Endothelial cell of umbilical vein (primary cell): ENCODE results near the gene ZMYM4. TPM values are rescaled to one million over a fixed set of nuclear protein-coding genes. Genes with fewer than 3 reads are reported as not detected.

Experiments used
- BruUV-seq: library from RNA; stranded (reverse); fragments of 400-500 nt; replicated peaks from 2 replicates; lab custom pipeline; 2021; lab: Mats Ljungman, UMichigan
- CTCF ChIA-PET: fragments of 300-600, 350-600 bp; sonication (Branson Sonifier 250); formaldehyde crosslinking; loops from one replicate; lab custom pipeline; 2021; ENCODE audit warnings: antibody characterized with exemption, inconsistent platforms; lab: Charles Lee
- POLR2A ChIA-PET: fragments of 300-600, 350-600 bp; sonication (Branson Sonifier 250); formaldehyde crosslinking; loops from one replicate; lab custom pipeline; 2021; ENCODE audit warnings: antibody characterized with exemption, inconsistent platforms; lab: Charles Lee
- DNase-seq: peaks from one replicate; pipeline ENCODE4 v3.0.0-alpha.2; 2011; ENCODE audit warnings: low read depth, low spot score
- FAIRE-seq: peaks from 2 replicates; lab custom pipeline; 2011; peaks lifted over from hg19 to GRCh38; lab: Jason Lieb, UNC
- H2AFZ ChIP-seq: 2 replicates; pipeline ENCODE4 v1.6.0; 2012; ENCODE audit warnings: low read depth, low read length, control low read depth, inconsistent platforms
- H3K27ac ChIP-seq: 2 replicates; pipeline ENCODE4 v1.5.1; 2011; ENCODE audit warnings: low read depth, mild to moderate bottlenecking, control low read depth, low read length, moderate library complexity; ENCODE audit not compliant: insufficient read depth
- H3K27me3 ChIP-seq, 2 experiments: 2 replicates each; pipeline versions ENCODE4 v1.6.0 to v1.6.1; 2011; ENCODE audit warnings: low read length in 2 of 2, mixed read lengths in 1 of 2; ENCODE audit not compliant: control insufficient read depth in 2 of 2, insufficient read depth in 2 of 2
- H3K36me3 ChIP-seq, 2 experiments: 2 replicates in 1 of 2; 3 replicates in 1 of 2; pipeline ENCODE4 v1.5.1; 2011; ENCODE audit warnings: low read length in 2 of 2, mild to moderate bottlenecking in 1 of 2, moderate library complexity in 1 of 2; ENCODE audit not compliant: control insufficient read depth in 2 of 2, insufficient read depth in 2 of 2; ENCODE audit errors: extremely low read depth in 1 of 2
- H3K4me1 ChIP-seq: 3 replicates; pipeline ENCODE4 v1.5.1; 2011; ENCODE audit warnings: mild to moderate bottlenecking, low read length; ENCODE audit not compliant: control insufficient read depth, insufficient read depth; ENCODE audit errors: extremely low read depth
- H3K4me2 ChIP-seq: 2 replicates; pipeline ENCODE4 v1.6.1; 2011; ENCODE audit warnings: low read length, control low read depth, mixed read lengths; ENCODE audit not compliant: insufficient read depth
- H3K4me3 ChIP-seq, 3 experiments: fragments of 200-600 bp in 1 of 3; sonication (generic), shearing (Covaris generic) in 1 of 3; replicated peaks in 1 of 3; 2 replicates each; pipeline ENCODE4 v1.5.1; 2011 to 2016; ENCODE audit warnings: control low read depth in 3 of 3, low read length in 3 of 3, mild to moderate bottlenecking in 2 of 3, inconsistent platforms in 1 of 3, low read depth in 1 of 3, moderate library complexity in 1 of 3; ENCODE audit not compliant: insufficient read depth in 1 of 3
- H3K79me2 ChIP-seq: 2 replicates; pipeline ENCODE4 v1.6.0; 2012; ENCODE audit warnings: low read length, inconsistent platforms; ENCODE audit not compliant: control insufficient read depth, insufficient read depth
- H3K9ac ChIP-seq: replicated peaks from 2 replicates; pipeline ENCODE3; 2011; ENCODE audit warnings: low read length, control low read depth; ENCODE audit not compliant: insufficient read depth; ENCODE audit errors: extremely low read depth
- H3K9me1 ChIP-seq: replicated peaks from 3 replicates; pipeline ENCODE4 v1.6.0; 2011; ENCODE audit warnings: mild to moderate bottlenecking, low read length; ENCODE audit not compliant: control insufficient read depth, insufficient read depth; ENCODE audit errors: extremely low read depth
- H3K9me3 ChIP-seq: replicated peaks from 2 replicates; pipeline ENCODE4 v1.5.1; 2012; ENCODE audit warnings: low read length, inconsistent platforms; ENCODE audit not compliant: control insufficient read depth, insufficient read depth
- H4K20me1 ChIP-seq: replicated peaks from 2 replicates; pipeline ENCODE3; 2011; ENCODE audit warnings: mild to moderate bottlenecking, low read length; ENCODE audit not compliant: control insufficient read depth, insufficient read depth; ENCODE audit errors: extremely low read depth
- CTCF ChIP-seq, 2 donors: IDR thresholded peaks; 1 replicate in 1 of 2; 2 replicates in 1 of 2; pipeline ENCODE4 v1.5.1; 2011; ENCODE audit warnings: low read length in 2 of 2, mild to moderate bottlenecking in 2 of 2, moderate library complexity in 2 of 2, control low read depth in 1 of 2, inconsistent platforms in 1 of 2, low read depth in 1 of 2; ENCODE audit not compliant: insufficient read depth in 1 of 2; ENCODE audit errors: extremely low read depth in 1 of 2
- EZH2 ChIP-seq: IDR thresholded peaks from 2 replicates; pipeline ENCODE4 v1.6.1; 2012; ENCODE audit warnings: borderline replicate concordance, low read depth, mild to moderate bottlenecking, moderate library complexity, low read length, inconsistent platforms; ENCODE audit not compliant: severe bottlenecking
- FOS ChIP-seq: IDR thresholded peaks from 2 replicates; pipeline ENCODE4 v1.6.1; 2011; ENCODE audit warnings: mild to moderate bottlenecking, low read length, moderate library complexity, borderline replicate concordance; ENCODE audit not compliant: insufficient read depth
- GATA2 ChIP-seq: IDR thresholded peaks from 2 replicates; pipeline ENCODE4 v1.7.0; 2011; ENCODE audit warnings: low read depth, mild to moderate bottlenecking, moderate library complexity, mixed read lengths, low read length; ENCODE audit not compliant: insufficient read length, insufficient read depth
- JUN ChIP-seq: IDR thresholded peaks from 2 replicates; pipeline ENCODE4 v1.6.1; 2011; ENCODE audit warnings: borderline replicate concordance, low read depth; ENCODE audit not compliant: insufficient read length, insufficient read depth
- POLR2A ChIP-seq: IDR thresholded peaks from 2 replicates; pipeline ENCODE4 v1.6.1; 2012; ENCODE audit warnings: low read depth, mild to moderate bottlenecking, control low read depth, low read length
- POLR2AphosphoS5 ChIP-seq: IDR thresholded peaks from 2 replicates; pipeline ENCODE4 v1.6.1; 2012; ENCODE audit warnings: low read depth, mild to moderate bottlenecking, control low read depth, low read length, moderate library complexity; ENCODE audit not compliant: insufficient read depth
- dilution Hi-C: fragments of 300-500 bp; cut with MboI; formaldehyde crosslinking; loops from one replicate; pipeline ENCODE4 v1.15.0; 2019; ENCODE audit warnings: low sequenced_read_pairs; ENCODE audit not compliant: extremely low pct_ligation_motif_present
- intact Hi-C: fragments of 100-400 bp; cut with micrococcal nuclease; formaldehyde crosslinking; loops from one replicate; pipeline ENCODE4 v1.10.0; 2022
- polyA plus RNA-seq, 4 experiments: library from polyadenylated mRNA; depleted of rRNA in 3 of 4; stranded (reverse) in 3 of 4; unstranded in 1 of 4; fragments of >200 nt; gene quantifications; 2 replicates each; pipeline versions ENCODE4 v1.2.1 to v1.2.3, GENCODE V29; 2011 to 2012; ENCODE audit warnings: missing spikeins in 1 of 4
- total RNA-seq: library from RNA; stranded (reverse); gene quantifications from 2 replicates; pipeline ENCODE4 v1.2.3, GENCODE V29; 2021

Gene ZMYM4
- total and polyA plus RNA-seq, 2 donors (not counting 3 experiments of a cell fraction or from before 2014, with no cell fraction given), result 15.3 to 65.0 TPM

GRCh38 chr1:35454176-35454575 lies 185.7 kb downstream of the ZMYM4 start:
- no peak for DNase-seq
- intact Hi-C loops (no loop called here), dilution Hi-C loops (no loop called here)
- H3K9ac ChIP-seq, result no peak overlapping the region
- no peak overlapping the region for H3K4me3 ChIP-seq
- ChIA-PET CTCF (interaction anchor here (0.6 to 10.0 kb wide), 8 partner anchors 11 to 316 kb away, joined by 3 to 363 read pairs (median 4); partner anchors contain the start of genes CLSPN, KIAA0319L and NCDN), POLR2A (no interaction called here)
- no TSS peak for BruUV-seq
- no peak overlapping the region for H3K4me2 ChIP-seq
- H3K27ac ChIP-seq, result no peak overlapping the region
- peaks cover 12% of the 10 kb centered on the region for H3K4me1 ChIP-seq
- peaks cover 3 to 8% of the 10 kb centered on the region in 2 experiments for H3K36me3 ChIP-seq
- H3K79me2 ChIP-seq, result no peaks in the 10 kb centered on the region
- no peak for FAIRE-seq
- H3K9me1 ChIP-seq, result no peaks in the 10 kb centered on the region
- no peaks in the 10 kb centered on the region for H4K20me1 ChIP-seq
- H2AFZ ChIP-seq, result no peak overlapping the region
- no peak for TF ChIP-seq POLR2AphosphoS5
- TF ChIP-seq EZH2, result no peak
- no peak for TF ChIP-seq POLR2A
- TF ChIP-seq GATA2, result no peak
- no peak for TF ChIP-seq FOS
- TF ChIP-seq CTCF (IDR thresholded peaks at IDR 0.05; ENCODE audit: extremely low read depth in 1 of 2, insufficient read depth in 1 of 2, low read depth in 1 of 2, low read length in 2 of 2), result no peak
- no peak for TF ChIP-seq JUN
- H3K27me3 ChIP-seq, result no peaks in the 10 kb centered on the region
- no peaks in the 10 kb centered on the region for H3K9me3 ChIP-seq
